Uterus (tissue), 2 donors: Measurements from ENCODE around the gene BTG2.

Experiments used
- CTCF ChIP-seq, 4 experiments: fragments of 200-600 bp in 2 of 4; fragments of 450-650 bp in 2 of 4; sonication (generic) in 2 of 4; IDR thresholded peaks; one replicate each; pipeline ENCODE4 v1.5.1; 2016 to 2019; ENCODE audit warnings: antibody characterized with exemption in 4 of 4, mild to moderate bottlenecking in 2 of 4, moderate library complexity in 1 of 4
- POLR2A ChIP-seq, 2 donors: fragments of 450-650 bp; IDR thresholded peaks; one replicate each; pipeline ENCODE4 v1.6.1; 2016; ENCODE audit warnings: antibody characterized with exemption in 2 of 2, mild to moderate bottlenecking in 1 of 2, moderate library complexity in 1 of 2

DNA sequence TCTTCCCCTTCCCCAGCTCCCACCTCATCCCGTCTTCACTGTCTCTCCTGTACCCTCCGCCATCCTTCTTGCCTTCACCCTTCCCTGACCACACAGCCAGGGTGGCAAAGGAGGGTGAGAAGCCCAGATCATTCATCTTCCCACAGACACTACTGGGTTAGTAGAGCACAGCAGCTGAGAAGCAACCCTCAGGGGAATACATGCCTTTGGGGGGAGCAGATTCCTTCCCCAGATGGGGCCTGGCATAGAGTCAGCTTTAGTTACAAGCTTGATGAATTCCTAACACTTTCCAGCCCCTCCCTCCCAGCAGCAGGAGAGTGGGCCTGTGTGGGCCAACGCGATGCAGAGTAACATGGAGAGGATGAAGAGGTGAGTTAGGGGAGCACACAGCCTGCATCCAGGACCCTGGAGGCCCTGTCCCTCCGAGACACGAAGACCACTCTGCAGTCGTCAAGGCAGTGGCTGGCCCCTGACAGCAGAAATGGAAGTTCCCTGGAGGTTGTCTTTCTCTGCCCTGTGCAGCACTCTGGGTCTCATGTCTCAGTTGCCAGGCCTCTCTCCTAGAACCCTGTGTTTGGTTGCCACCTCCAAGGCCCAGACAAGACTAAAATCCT, 8.8 kb upstream of the BTG2 start:
- no peak for TF ChIP-seq CTCF (IDR thresholded peaks at IDR 0.05)
- no peak for TF ChIP-seq POLR2A (IDR thresholded peaks at IDR 0.05)
